NCI-H524 (cell line): ENCODE results near the gene ACTR1B.
"Not testable (repeated sequence)": the region's sequence is repeated elsewhere in the genome, so short reads cannot be mapped to it uniquely, and the experiment has no call there.

Experiments
- DNase-seq, 2 experiments: peaks; one replicate each; lab custom pipeline; 2025; lab: John Stamatoyannopoulos, UW

The ACTR1B gene

GRCh38 chr2:97663962-97664635, at the start of gene ACTR1B:
ACTR1B (minus strand) TSS chr2:97664044; CDS start chr2:97663890, 154 bp downstream.
- peak; percentile 97 for DNase-seq

- no peak for DNase-seq
Observed at GRCh38 chr2:97712693-97713295, 49.0 kb upstream of the ACTR1B start.

- DNase-seq, result not testable (repeated sequence)
Observed at GRCh38 chr2:97712175-97712574, 48.3 kb upstream of the ACTR1B start.

- DNase-seq, result no peak
Observed at GRCh38 chr2:97711394-97711711, 47.5 kb upstream of the ACTR1B start.

- DNase-seq, result no peak
Observed at GRCh38 chr2:97708608-97709007, 44.8 kb upstream of the ACTR1B start.

- DNase-seq, result no peak
Observed at GRCh38 chr2:97708048-97708380, 44.2 kb upstream of the ACTR1B start.

- no peak for DNase-seq
Observed at GRCh38 chr2:97707362-97708047, 43.7 kb upstream of the ACTR1B start.

- no peak for DNase-seq
Observed at GRCh38 chr2:97706708-97707345, 43.0 kb upstream of the ACTR1B start.

GRCh38 chr2:97706112-97706511, 42.3 kb upstream of the ACTR1B start:
- DNase-seq, result no peak

GRCh38 chr2:97704989-97705388, 41.1 kb upstream of the ACTR1B start:
- no peak for DNase-seq

GRCh38 chr2:97703741-97704140, 39.9 kb upstream of the ACTR1B start:
- DNase-seq, result no peak

- no peak for DNase-seq
Observed at GRCh38 chr2:97702731-97703470, 39.1 kb upstream of the ACTR1B start.

GRCh38 chr2:97701851-97702465, 38.1 kb upstream of the ACTR1B start:
- DNase-seq, result no peak

- DNase-seq, result no peak
Observed at GRCh38 chr2:97701186-97701585, 37.3 kb upstream of the ACTR1B start.

- DNase-seq, result peak; percentile 29 to 57
Observed at GRCh38 chr2:97699765-97700444, 36.1 kb upstream of the ACTR1B start.

GRCh38 chr2:97698530-97698929, 34.7 kb upstream of the ACTR1B start:
- DNase-seq, result no peak

GRCh38 chr2:97697252-97698235, 33.7 kb upstream of the ACTR1B start:
- DNase-seq, result peak; percentile 11 to 76

- no peak for DNase-seq
Observed at GRCh38 chr2:97695744-97696143, 31.9 kb upstream of the ACTR1B start.

GRCh38 chr2:97693476-97693875, 29.6 kb upstream of the ACTR1B start:
- no peak for DNase-seq

- no peak for DNase-seq
Observed at GRCh38 chr2:97691166-97691565, 27.3 kb upstream of the ACTR1B start.
